HG03025 (cell line): Measurements from ENCODE around the gene RBMS2.
"Not testable (repeated sequence)": the region's sequence is repeated elsewhere in the genome, so short reads cannot be mapped to it uniquely, and the experiment has no call there.

Source experiments
- ATAC-seq: cut with Tn5 transposase; IDR thresholded peaks from one replicate; pipeline ENCODE4 v1.9.1; 2021; ENCODE audit warnings: mild to moderate bottlenecking, moderate library complexity; ENCODE audit not compliant: unreplicated experiment, low FRiP score

Gene RBMS2

GRCh38 chr12:56510786-56511185, 10.8 kb upstream of the RBMS2 start:
- ATAC-seq = no peak

DNA sequence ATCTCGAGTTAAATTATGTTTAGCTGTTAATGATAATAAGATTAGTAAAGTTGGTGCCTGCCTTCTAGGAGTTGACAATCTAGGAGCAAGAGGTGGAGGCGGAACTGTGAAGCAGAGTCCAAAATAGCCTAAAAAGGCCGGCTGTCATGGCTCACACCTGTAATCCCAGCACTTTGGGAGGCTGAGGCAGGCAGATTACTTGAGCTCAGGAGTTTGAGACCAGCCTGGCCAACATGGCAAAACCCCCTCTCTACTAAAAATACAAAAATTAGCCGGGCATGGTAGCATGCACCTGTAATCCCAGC, 7.7 kb upstream of the RBMS2 start:
- ATAC-seq = not testable (repeated sequence)

- ATAC-seq = no peak
Measured at GRCh38 chr12:56517854-56518253, 3.8 kb upstream of the RBMS2 start.

DNA sequence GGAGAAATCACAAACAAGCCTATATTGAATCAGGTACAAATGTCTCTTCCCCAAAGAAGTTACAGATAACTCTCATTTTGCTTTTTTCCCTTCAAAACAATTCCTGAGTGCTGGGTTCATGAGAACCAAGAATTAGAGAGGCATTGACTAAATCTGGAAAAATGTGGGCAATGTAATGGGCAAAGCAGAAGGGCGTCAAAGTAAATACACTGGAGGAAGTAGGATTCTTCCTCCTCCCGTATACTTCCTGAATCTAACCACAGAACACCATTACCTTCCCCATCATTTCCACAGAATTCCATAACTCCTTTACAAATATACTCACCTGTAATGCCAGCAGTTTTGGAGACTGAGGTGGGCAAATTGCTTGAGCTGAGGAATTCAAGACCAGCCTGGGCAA, 3.0 kb upstream of the RBMS2 start:
- ATAC-seq = no peak

DNA sequence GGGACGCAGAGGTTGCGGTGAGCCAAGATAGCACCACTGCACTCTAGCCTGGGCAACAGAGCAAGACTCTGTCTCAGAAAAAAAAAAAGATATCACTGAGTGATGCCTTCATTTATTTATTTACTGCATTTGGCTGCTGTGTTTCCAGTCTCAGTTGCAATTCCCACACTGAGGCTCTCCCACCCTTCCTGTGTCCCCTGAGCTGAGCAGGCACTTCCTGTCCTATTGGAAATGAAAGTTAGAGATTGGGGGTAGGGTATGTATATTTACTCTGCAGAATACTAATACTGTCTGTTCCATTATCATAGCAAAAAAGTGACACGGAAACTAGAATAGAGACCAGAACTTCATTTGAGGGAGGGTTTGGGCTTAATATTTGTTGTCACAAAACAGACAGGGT, 1.6 kb upstream of the RBMS2 start:
- ATAC-seq = no peak

- no peak for ATAC-seq
Measured at GRCh38 chr12:56520506-56520905, 1.1 kb upstream of the RBMS2 start.

GRCh38 chr12:56521209-56521589, 421 bp upstream of the RBMS2 start:
- ATAC-seq = no peak

DNA sequence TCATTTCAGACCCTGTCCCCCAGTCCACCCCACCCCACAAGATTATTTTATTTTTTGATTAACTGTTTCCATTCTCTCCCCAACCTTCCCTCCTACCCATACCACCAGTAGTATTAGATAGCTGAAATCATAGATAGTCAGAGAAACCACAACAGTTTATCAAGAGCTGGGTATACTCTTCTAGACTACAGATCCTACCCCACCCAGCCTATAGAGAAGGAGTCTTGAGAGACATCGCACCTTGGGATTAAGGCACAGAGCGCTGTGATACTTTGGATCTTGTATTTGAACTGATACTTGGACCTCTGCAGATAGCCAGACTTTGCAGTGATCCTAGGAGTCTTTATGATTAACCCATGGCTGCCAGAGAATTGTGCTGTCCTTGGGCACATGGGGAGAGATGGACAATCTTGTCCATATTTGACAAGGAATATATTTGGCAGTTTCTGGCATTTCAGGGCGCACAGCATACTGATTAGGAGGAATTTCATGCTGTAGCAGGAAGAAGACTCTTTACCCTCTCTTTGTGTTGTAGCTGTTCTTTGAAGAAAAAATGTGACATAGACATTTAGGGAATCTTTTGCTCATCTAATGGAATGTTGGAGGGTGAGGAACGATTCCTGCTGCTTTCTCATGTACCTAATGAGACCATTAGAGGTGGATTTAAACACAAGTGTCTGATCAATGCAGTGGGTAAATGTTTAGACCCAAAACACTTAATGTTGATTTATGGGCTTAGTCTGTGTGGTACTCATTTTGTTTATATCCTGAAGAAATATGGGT, 982 bp downstream of the RBMS2 start:
- ATAC-seq = no peak

- no peak for ATAC-seq
Measured at GRCh38 chr12:56528846-56529245, 7.2 kb downstream of the RBMS2 start.

- no peak for ATAC-seq
Measured at GRCh38 chr12:56529656-56530055, 8.0 kb downstream of the RBMS2 start.

GRCh38 chr12:56530390-56531055, 8.9 kb downstream of the RBMS2 start:
- ATAC-seq = no peak

DNA sequence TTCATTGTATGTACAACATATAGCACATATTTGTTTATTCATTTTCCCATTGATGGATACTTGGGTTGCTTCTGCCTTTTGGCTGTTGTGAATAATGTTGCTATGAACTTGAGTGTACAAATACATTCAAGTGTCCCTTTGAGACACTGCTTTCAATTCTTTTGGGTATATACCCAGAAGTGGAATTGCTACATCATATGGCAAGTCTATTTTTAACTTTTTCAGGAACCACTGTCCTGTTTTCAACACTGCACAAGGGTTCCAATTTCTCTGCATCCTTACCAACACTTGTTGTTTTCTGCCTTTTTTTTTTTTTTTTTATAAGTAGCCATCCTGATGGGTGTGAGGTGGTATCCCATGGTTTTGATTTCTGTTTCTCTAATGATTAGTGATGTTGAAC, 15.9 kb downstream of the RBMS2 start:
- no peak for ATAC-seq

- ATAC-seq = no peak
Measured at GRCh38 chr12:56541631-56542030, 20.0 kb downstream of the RBMS2 start.

DNA sequence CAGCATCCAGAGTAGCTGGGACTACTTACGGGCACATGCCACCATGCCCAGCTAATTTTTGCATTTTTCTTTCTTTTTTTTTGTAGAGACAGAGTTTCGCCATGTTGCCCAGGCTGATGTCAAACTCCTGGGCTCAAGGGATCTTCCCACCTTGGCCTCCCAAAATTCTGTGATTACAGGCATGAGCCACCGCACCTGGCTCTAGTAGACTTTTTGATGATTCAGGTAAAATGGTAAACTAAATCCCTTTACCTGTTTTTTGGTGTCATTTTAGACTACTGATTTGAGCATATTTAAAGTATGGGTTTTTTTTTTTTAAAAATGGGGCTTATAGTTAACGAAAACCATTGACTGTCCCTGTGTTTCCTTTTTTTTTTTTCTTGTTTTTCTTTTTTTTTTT, 20.5 kb downstream of the RBMS2 start:
- no peak for ATAC-seq

DNA sequence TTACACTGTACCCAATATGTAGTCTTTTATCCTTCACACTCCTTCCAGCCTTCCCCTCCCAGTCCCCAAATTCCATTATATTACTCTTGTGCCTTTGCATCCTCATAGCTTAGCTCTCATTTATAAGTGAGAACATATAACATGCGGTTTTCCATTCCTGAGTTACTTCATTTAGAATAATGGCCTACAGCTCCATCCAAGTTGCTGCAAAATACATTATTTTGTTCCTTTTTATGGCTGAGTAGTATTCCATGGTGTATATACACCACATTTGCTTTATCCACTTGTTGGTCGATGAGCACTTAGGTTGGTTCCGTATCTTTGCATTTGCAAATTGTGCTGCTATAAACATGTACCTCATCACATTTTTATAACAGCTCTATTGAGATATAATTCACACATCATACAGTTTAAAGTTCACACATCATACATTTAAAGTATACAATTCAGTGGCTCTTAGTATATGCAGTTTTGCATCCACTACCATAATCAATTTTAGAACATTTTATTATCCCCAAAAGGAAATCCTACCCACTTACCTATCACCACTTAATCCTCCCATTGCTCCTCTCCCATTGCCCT, 23.5 kb downstream of the RBMS2 start:
- ATAC-seq = no peak

DNA sequence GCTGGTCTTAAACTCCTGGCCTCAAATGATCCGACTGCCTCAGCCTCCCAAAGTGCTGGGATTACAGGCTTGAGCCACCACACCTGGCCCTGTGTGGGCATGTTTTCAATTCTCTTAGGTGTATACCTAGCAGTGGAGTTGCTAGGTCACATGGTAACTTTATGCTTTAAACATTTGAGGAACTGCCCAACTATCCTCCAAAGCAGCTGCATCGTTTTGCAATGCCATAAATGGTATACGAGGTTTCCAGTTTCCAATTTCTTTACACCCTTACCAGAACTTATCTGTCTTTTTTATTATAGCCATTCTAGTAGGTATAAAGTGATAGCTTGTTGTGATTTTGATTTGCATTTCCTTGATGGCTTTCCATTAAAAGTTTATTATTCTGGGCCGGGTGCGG, 25.1 kb downstream of the RBMS2 start:
- ATAC-seq = no peak

DNA sequence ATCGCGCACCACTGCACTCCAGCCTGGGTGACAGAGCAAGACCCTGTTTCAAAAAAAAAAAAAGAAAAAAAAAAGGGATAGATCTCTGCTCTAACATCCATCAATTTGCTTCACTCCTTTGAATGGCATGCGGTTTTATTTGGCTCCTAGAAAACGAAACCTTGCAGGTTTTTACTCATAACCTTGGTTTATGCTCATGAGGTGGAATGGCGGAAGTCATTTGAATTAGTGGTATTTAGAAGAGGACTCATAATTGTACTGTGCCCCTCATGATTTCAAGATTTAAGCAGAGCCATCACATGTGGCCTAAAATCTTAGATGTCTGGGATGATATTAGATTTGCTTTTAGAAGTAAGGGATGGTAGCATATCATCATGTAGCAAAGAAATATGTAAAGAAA, 29.4 kb downstream of the RBMS2 start:
- ATAC-seq = no peak

DNA sequence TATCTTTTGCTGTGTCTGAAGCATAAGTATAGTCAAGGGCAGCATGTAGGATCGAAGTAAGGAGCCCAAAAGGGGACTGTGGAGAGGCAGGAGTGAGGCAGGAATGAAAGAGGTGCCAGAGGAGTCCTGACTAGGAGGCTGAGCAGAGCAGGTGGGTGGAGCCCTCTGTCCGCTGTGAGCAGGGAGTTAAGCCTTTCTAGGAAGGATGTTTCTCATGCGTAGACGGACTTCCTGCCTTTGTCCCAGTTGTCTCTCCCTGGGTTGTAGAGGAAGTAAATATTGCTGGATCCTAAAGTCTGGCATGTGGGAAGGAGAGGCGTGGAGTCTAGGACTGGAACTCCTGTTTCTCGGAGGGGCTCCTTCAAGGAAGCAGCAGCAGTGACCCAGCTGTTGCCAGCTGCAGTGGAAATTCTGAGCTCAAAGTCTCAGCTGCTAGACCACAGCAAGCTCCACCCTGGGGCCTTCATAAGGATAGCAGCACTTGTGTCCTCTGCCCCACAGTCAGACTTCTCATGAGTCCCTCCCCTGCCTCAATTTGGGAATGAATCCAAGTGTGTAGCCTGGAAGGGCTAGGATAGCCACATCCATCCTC, 44.0 kb downstream of the RBMS2 start:
- ATAC-seq = no peak

GRCh38 chr12:56568146-56568545, 46.5 kb downstream of the RBMS2 start:
- no peak for ATAC-seq

DNA sequence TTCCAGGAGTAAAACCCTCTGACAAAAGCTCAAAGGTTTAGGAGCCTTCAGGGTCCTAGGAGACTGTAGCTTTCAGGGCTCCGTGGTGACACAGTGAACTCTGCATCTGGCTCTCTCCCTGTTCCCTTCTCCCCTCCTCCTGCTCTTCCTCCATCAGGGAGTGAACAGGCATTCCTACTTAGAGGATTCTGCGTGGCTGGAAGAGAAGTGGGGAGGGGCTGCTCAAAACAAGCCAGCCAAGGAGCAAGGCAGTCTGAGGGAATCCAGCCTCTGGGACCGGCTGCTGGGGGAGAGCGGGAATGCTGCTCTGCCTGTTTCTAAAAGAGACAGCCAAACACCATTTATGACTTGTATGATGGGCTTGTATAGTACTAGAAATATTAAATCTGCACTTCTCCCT, 49.5 kb downstream of the RBMS2 start:
- ATAC-seq = no peak

DNA sequence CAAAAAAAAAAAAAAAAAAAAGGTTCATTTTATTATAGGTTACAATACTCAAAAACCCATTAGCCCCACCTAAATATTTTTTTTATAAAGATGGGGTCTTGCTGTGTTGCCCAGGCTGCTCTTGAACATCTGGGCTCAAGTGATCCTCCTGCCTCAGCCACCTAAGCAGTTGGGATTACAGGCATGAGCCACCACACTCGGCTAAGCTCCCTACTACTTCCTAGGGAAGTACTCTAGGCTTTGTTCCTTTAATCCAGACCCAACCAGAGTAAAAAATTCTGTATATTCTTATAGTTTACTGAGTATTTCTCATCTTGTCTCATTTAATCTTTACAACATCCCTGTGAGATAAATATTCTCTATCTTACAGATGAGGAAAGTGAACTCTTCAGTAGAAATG, 50.7 kb downstream of the RBMS2 start:
- no peak for ATAC-seq

DNA sequence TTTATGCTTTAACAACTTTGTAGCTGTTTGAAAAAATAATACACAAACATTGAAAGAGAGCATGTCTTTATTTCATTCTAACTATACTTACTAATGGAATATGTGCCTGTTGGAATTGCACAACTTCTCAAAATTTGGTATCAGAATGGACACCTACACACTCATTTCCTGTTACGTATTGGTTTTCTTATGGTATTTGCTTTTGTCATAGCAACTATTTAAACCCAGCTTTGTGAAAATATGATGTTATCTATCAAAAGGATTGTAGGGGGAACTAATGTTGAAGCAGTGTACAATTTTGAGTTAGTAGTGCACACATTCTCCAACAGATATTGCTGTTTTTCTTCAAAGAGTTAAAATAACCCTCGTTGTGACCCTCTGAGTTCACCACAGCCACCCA, 52.6 kb downstream of the RBMS2 start:
- no peak for ATAC-seq
